Measurements from ENCODE around the gene PTPRM. TPM values are rescaled to one million over a fixed set of nuclear protein-coding genes. Genes with fewer than 3 reads are reported as not detected.

Gene PTPRM
- polyA plus RNA-seq, 1 experiment = 81.1 TPM

GRCh38 chr18:7541835-7542234 is 25.3 kb upstream of the PTPRM start:
- ChIA-PET POLR2A (no interaction called here), CTCF (no interaction called here)
- Histone ChIP-seq H3K9me3 (ENCODE audit: control insufficient read depth, insufficient read depth, low read length) (no peaks in the 10 kb centered on the region), H3K27ac (ENCODE audit: low read depth, low read length) (no peak overlapping the region), H3K4me3 (ENCODE audit: low read depth, low read length) (no peak overlapping the region), H3K27me3 (ENCODE audit: control insufficient read depth, insufficient read depth, low read length) (no peaks in the 10 kb centered on the region)
- no peak for DNase-seq (ENCODE audit: low read depth, low spot score)
- TF ChIP-seq CTCF (IDR thresholded peaks at IDR 0.05; ENCODE audit: low read depth, low read length) = no peak

GRCh38 chr18:7544686-7545085 is 22.4 kb upstream of the PTPRM start:
- POLR2A ChIA-PET = no interaction called here
- CTCF ChIA-PET = interaction anchor here (1.3 kb wide), 1 partner anchor 934 kb away, joined by 6 read pairs; no protein-coding TSS in a partner anchor
- H3K4me3 ChIP-seq (ENCODE audit: low read depth, low read length) = no peak overlapping the region
- no peak for TF ChIP-seq CTCF (IDR thresholded peaks at IDR 0.05; ENCODE audit: low read depth, low read length)
- DNase-seq (ENCODE audit: low read depth, low spot score) = no peak
- H3K27ac ChIP-seq (ENCODE audit: low read depth, low read length) = no peak overlapping the region
- H3K9me3 ChIP-seq (ENCODE audit: control insufficient read depth, insufficient read depth, low read length) = no peaks in the 10 kb centered on the region
- H3K27me3 ChIP-seq (ENCODE audit: control insufficient read depth, insufficient read depth, low read length) = no peaks in the 10 kb centered on the region

GRCh38 chr18:7545734-7546133 is 21.4 kb upstream of the PTPRM start:
- no peak overlapping the region for H3K27ac ChIP-seq (ENCODE audit: low read depth, low read length)
- no peaks in the 10 kb centered on the region for H3K9me3 ChIP-seq (ENCODE audit: control insufficient read depth, insufficient read depth, low read length)
- DNase-seq (ENCODE audit: low read depth, low spot score) = no peak
- ChIA-PET POLR2A (no interaction called here), CTCF (no interaction called here)
- TF ChIP-seq CTCF (IDR thresholded peaks at IDR 0.05; ENCODE audit: low read depth, low read length) = no peak
- H3K4me3 ChIP-seq (ENCODE audit: low read depth, low read length) = no peak overlapping the region
- H3K27me3 ChIP-seq (ENCODE audit: control insufficient read depth, insufficient read depth, low read length) = no peaks in the 10 kb centered on the region

GRCh38 chr18:7548221-7548620 is 18.9 kb upstream of the PTPRM start:
- no peaks in the 10 kb centered on the region for H3K9me3 ChIP-seq (ENCODE audit: control insufficient read depth, insufficient read depth, low read length)

GRCh38 chr18:7548721-7549120 is 18.4 kb upstream of the PTPRM start:
- Histone ChIP-seq H3K9me3 (ENCODE audit: control insufficient read depth, insufficient read depth, low read length) (no peaks in the 10 kb centered on the region), H3K27ac (ENCODE audit: low read depth, low read length) (no peak overlapping the region), H3K4me3 (ENCODE audit: low read depth, low read length) (no peak overlapping the region), H3K27me3 (ENCODE audit: control insufficient read depth, insufficient read depth, low read length) (no peaks in the 10 kb centered on the region)
- no peak for TF ChIP-seq CTCF (IDR thresholded peaks at IDR 0.05; ENCODE audit: low read depth, low read length)
- POLR2A ChIA-PET = no interaction called here
- DNase-seq (ENCODE audit: low read depth, low spot score) = no peak
- CTCF ChIA-PET = no interaction called here

More at GRCh38 chr18:7548221-7548620, 18.9 kb upstream of the PTPRM start:
- no peaks in the 10 kb centered on the region for H3K27me3 ChIP-seq (ENCODE audit: control insufficient read depth, insufficient read depth, low read length)
- ChIA-PET POLR2A (no interaction called here), CTCF (no interaction called here)
- no peak for TF ChIP-seq CTCF (IDR thresholded peaks at IDR 0.05; ENCODE audit: low read depth, low read length)
- H3K27ac ChIP-seq (ENCODE audit: low read depth, low read length) = no peak overlapping the region
- no peak overlapping the region for H3K4me3 ChIP-seq (ENCODE audit: low read depth, low read length)
- DNase-seq (ENCODE audit: low read depth, low spot score) = no peak
